Stomach (tissue), 9 donors: ENCODE measurements around the gene SLC27A3. TPM values are rescaled to one million over a fixed set of nuclear protein-coding genes. Genes with fewer than 3 reads are reported as not detected.

Source experiments
- DNase-seq, 2 donors: peaks; one replicate each; pipeline versions ENCODE4 v3.0.0 to v3.0.0-alpha.2; 2013 to 2019
- H3K27ac ChIP-seq, 5 donors: fragments of 200-600 bp in 4 of 5; sonication (generic) in 4 of 5; one replicate each; pipeline ENCODE4 v1.5.1; 2013 to 2019; ENCODE audit warnings: mild to moderate bottlenecking in 1 of 5, moderate library complexity in 1 of 5
- H3K27me3 ChIP-seq, 3 donors: fragments of 200-600 bp; sonication (generic); one replicate each; pipeline ENCODE4 v1.5.1; 2017 to 2019; ENCODE audit warnings: mixed run types in 1 of 3
- H3K36me3 ChIP-seq, 4 donors: fragments of 200-600 bp; sonication (generic); 1 replicate in 3 of 4; 2 replicates in 1 of 4; pipeline ENCODE4 v1.5.1; 2016 to 2019
- H3K4me1 ChIP-seq, 4 donors: fragments of 200-600 bp; sonication (generic); one replicate each; pipeline ENCODE4 v1.5.1; 2016 to 2019
- H3K4me3 ChIP-seq, 4 donors: fragments of 200-600 bp; sonication (generic) in 3 of 4; one replicate each; pipeline ENCODE4 v1.5.1; 2016 to 2019; ENCODE audit warnings: mild to moderate bottlenecking in 1 of 4
- H3K9me3 ChIP-seq, 4 donors: fragments of 200-600 bp; sonication (generic); one replicate each; pipeline ENCODE4 v1.5.1; 2016 to 2019
- EP300 ChIP-seq: sonication (generic); formaldehyde crosslinking; IDR thresholded peaks from one replicate; pipeline ENCODE4 v1.6.1; 2017; ENCODE audit warnings: antibody characterized with exemption
- POLR2A ChIP-seq, 4 donors: fragments of 450-650 bp; IDR thresholded peaks; one replicate each; pipeline ENCODE4 v1.6.1; 2016; ENCODE audit warnings: antibody characterized with exemption in 4 of 4, control low read depth in 2 of 4, mild to moderate bottlenecking in 1 of 4, moderate library complexity in 1 of 4
- POLR2AphosphoS5 ChIP-seq, 3 donors: sonication (generic); formaldehyde crosslinking; IDR thresholded peaks; one replicate each; pipeline ENCODE4 v1.6.1; 2016; ENCODE audit warnings: antibody characterized with exemption in 3 of 3
- WGBS, 5 donors: extraction: QIAGEN DNeasy Blood & Tissue Kit in 3 of 5; methylation state at CpG; one replicate each; pipeline versions ENCODE4 v1.1.5 to v1.1.7; 2013 to 2018; 5-methylcytosine and 5-hydroxymethylcytosine counted together
- intact Hi-C: fragments of 100-400 bp; cut with DNase I; formaldehyde crosslinking; loops from one replicate; pipeline ENCODE4 v1.15.1; 2023; ENCODE audit warnings: low total_unique reads
- polyA plus RNA-seq, 3 donors: library from polyadenylated mRNA; stranded (reverse); fragments of 200-250 nt; gene quantifications; one replicate each; pipeline ENCODE4 v1.2.3, GENCODE V29; 2013
- total RNA-seq, 5 donors: library from RNA; depleted of rRNA; stranded (reverse); fragments of >200 nt; gene quantifications; one replicate each; pipeline versions ENCODE4 v1.1.0 to v1.2.3, GENCODE V29; 2014 to 2016
- TF ChIP-seq, protein P1 (sequence below), 7 experiments: fragments of 450-650 bp in 4 of 7; fragments of 200-600 bp in 3 of 7; sonication (generic) in 3 of 7; IDR thresholded peaks; one replicate each; pipeline ENCODE4 v1.5.1; 2016 to 2019; ENCODE audit warnings: antibody characterized with exemption in 7 of 7, control low read depth in 2 of 7, mild to moderate bottlenecking in 1 of 7
- donor health status: healthy with polysubstance abuse.
- donor health status: Bipolar disorder and iron deficiency.
- donor health status: healthy.

SLC27A3 gene
- total and polyA plus RNA-seq, 8 donors, result 14.9 to 89.9 (median 53.2) TPM

DNA sequence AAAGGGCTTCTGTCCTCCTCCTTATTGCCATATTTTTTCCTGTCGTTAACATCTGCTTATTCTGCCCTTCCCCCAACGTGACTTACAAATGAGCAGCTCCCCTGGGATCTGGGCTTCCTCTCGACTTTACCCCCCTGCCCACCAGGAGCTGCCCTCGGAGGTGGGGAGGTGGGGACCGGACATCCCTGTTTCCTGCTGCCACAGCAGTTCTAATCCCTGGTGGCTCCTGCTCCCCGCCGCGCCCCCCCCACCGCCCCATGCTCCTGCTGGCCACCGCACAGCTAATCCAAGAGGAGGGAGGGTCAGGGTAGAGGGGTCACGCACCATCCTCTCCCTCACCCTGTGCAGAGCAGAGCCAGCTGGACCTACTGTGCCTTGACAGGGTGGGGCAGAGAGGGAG, 4.4 kb upstream of the SLC27A3 start:
- peaks cover 26 to 76% (median 72%) of the 10 kb centered on the region in 4 donors for H3K36me3 ChIP-seq
- no peak overlapping the region for H3K4me3 ChIP-seq
- TF ChIP-seq POLR2AphosphoS5 (IDR thresholded peaks at IDR 0.05) (no peak), POLR2A (IDR thresholded peaks at IDR 0.05) (no peak), EP300 (no peak)
- TF ChIP-seq, protein P1, sequence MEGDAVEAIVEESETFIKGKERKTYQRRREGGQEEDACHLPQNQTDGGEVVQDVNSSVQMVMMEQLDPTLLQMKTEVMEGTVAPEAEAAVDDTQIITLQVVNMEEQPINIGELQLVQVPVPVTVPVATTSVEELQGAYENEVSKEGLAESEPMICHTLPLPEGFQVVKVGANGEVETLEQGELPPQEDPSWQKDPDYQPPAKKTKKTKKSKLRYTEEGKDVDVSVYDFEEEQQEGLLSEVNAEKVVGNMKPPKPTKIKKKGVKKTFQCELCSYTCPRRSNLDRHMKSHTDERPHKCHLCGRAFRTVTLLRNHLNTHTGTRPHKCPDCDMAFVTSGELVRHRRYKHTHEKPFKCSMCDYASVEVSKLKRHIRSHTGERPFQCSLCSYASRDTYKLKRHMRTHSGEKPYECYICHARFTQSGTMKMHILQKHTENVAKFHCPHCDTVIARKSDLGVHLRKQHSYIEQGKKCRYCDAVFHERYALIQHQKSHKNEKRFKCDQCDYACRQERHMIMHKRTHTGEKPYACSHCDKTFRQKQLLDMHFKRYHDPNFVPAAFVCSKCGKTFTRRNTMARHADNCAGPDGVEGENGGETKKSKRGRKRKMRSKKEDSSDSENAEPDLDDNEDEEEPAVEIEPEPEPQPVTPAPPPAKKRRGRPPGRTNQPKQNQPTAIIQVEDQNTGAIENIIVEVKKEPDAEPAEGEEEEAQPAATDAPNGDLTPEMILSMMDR (IDR thresholded peaks at IDR 0.05), result no peak
- peaks cover 43 to 82% (median 71%) of the 10 kb centered on the region in 4 donors for H3K4me1 ChIP-seq
- DNase-seq, result no peak
- intact Hi-C loops, result no loop called here
- peak overlapping the region in 4 of 5 donors; percentile 37 to 77 (median 52) for H3K27ac ChIP-seq
- H3K9me3 ChIP-seq, result no peaks in the 10 kb centered on the region
- H3K27me3 ChIP-seq, result no peaks in the 10 kb centered on the region
- 64 to 76% (median 69%) methylated on average over 9 to 11 of the region's 11 CpGs for WGBS, 5 donors

DNA sequence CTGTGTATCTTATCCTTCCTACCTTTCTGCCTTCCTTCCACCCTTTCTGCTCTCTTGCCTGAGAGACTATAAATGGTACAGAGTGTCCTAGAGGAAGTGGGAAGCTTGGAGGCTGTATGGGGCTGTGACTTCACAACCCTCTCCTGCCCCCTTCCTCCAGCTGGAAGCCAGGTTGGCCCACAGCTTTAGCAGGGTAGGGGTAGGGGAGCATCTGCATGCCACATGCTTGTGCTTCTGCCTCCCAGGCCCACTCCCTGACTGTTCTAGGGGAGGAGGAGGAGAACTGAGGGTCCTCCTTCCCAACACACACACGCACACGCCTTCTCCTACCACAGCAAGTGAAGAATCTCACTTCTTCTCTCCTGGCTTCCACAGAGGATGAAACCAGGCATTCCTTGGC, 3.9 kb upstream of the SLC27A3 start:
- TF ChIP-seq POLR2A (IDR thresholded peaks at IDR 0.05) (no peak), POLR2AphosphoS5 (IDR thresholded peaks at IDR 0.05) (no peak), EP300 (no peak)
- TF ChIP-seq, protein P1 (IDR thresholded peaks at IDR 0.05), result no peak
- H3K36me3 ChIP-seq, result peaks cover 26 to 72% (median 68%) of the 10 kb centered on the region in 4 donors
- 88 to 100% (median 93%) methylated on average over 2 of the region's 2 CpGs for WGBS, 5 donors
- no peak overlapping the region for H3K4me3 ChIP-seq
- H3K4me1 ChIP-seq, result peaks cover 47 to 87% (median 73%) of the 10 kb centered on the region in 4 donors
- peak overlapping the region; percentile 37 to 77 (median 52) for H3K27ac ChIP-seq
- intact Hi-C loops, result no loop called here
- no peaks in the 10 kb centered on the region for H3K9me3 ChIP-seq
- no peak for DNase-seq
- no peaks in the 10 kb centered on the region for H3K27me3 ChIP-seq

DNA sequence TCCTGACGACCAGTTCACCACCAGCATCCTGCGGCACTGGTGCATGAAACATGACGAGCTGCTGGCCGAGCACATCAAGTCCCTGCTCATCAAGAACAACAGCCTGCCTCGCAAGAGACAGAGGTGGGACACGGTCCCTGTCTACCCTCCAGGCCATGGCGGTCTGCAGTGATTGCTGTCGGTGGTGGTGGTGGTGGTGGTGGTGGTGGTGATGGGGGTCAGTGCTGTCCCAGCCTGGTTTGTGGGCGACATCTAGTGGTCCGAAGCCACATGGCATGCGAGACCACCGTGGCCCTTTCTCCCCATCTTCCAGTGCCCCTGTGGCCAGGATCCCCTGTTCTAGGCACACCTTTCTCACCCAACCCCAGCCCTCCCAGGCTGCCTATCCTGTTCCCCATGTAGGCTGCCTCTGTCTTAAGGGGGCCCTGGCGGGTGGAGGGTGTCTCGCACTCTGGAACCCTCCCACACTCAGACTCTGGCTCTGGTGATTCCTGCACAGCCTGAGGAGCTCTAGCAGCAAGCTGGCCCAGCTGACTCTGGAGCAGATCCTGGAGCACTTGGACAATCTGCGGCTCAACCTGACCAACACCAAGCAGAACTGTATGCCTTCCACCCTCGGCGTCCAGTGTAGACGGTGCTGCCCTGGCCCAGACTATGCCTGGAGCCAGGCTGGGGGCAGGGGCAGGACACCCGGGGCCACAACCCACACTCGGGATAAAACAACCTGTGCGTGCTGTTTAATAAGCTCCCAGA, 3.2 kb upstream of the SLC27A3 start:
- peak overlapping the region in 3 of 5 donors; percentile 52 to 92 (median 89) for H3K27ac ChIP-seq
- peaks cover 26 to 64% (median 62%) of the 10 kb centered on the region in 4 donors for H3K36me3 ChIP-seq
- H3K4me3 ChIP-seq, result no peak overlapping the region
- WGBS, 5 donors, result 80 to 88% (median 83%) methylated on average over 16 to 21 of the region's 21 CpGs
- H3K4me1 ChIP-seq, result peaks cover 55 to 94% (median 78%) of the 10 kb centered on the region in 4 donors
- intact Hi-C loops, result no loop called here
- no peaks in the 10 kb centered on the region for H3K27me3 ChIP-seq
- peak in 1 of 2 donors; percentile 70 for DNase-seq
- no peaks in the 10 kb centered on the region for H3K9me3 ChIP-seq
- no peak for TF ChIP-seq POLR2A (IDR thresholded peaks at IDR 0.05)
- TF ChIP-seq, protein P1 (IDR thresholded peaks at IDR 0.05), result peak in 1 of 7 experiments; percentile 29

DNA sequence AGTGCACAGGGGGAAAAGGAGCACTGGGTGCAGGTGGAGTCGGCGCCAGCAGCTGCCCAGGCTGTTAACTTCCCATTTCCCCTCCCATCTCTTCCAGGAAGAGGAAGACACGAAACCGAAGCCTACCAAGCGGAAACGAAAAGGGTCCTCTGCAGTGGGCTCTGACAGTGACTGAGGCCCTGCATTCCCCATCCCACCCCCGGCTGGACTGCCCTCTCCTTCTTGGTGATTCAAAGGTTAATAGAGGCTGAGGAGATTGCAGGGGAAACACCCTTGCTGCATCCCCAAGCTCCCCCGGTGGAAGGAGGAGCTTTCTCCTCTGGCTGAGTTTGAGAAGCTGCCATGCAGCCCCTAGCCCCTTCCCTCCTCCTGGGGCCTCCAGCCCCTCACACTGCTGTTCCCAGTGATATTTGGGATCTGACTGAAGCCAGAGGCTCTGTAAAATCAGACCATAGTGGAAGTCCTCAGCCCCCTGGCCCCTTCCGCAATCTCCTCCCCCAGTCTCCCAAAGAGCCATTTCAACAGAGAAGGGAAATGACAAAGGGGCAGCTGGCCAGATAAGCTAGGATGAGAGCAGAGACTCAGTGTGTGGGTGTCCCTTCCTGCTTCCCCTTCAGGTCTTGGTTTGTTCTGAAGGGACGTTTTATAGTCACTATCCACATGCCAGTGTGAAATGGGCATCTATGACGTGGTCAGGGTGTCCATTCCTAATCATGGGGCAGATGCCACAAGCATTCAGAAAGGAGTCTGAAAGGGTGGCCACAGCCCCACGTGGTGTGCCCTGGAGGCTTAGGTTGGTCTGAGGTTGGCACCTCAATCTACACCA, 1.9 kb upstream of the SLC27A3 start:
- TF ChIP-seq, protein P1 (IDR thresholded peaks at IDR 0.05), result no peak
- WGBS, 5 donors, result 47 to 77% (median 73%) methylated on average over 9 to 12 of the region's 12 CpGs
- intact Hi-C loops, result no loop called here
- DNase-seq, result no peak
- no peaks in the 10 kb centered on the region for H3K9me3 ChIP-seq
- H3K27me3 ChIP-seq, result no peaks in the 10 kb centered on the region
- H3K36me3 ChIP-seq, result peaks cover 21 to 51% (median 49%) of the 10 kb centered on the region in 4 donors
- peaks cover 57 to 94% (median 80%) of the 10 kb centered on the region in 4 donors for H3K4me1 ChIP-seq
- H3K4me3 ChIP-seq, result no peak overlapping the region
- H3K27ac ChIP-seq, result peak overlapping the region in 4 of 5 donors; percentile 30 to 93 (median 90)
